Measurements from ENCODE around the gene ARL6IP4. TPM values are rescaled to one million over a fixed set of nuclear protein-coding genes. Genes with fewer than 3 reads are reported as not detected.

ARL6IP4 gene
- total RNA-seq, 2 donors from 2014 or later = 146 to 212 TPM

DNA sequence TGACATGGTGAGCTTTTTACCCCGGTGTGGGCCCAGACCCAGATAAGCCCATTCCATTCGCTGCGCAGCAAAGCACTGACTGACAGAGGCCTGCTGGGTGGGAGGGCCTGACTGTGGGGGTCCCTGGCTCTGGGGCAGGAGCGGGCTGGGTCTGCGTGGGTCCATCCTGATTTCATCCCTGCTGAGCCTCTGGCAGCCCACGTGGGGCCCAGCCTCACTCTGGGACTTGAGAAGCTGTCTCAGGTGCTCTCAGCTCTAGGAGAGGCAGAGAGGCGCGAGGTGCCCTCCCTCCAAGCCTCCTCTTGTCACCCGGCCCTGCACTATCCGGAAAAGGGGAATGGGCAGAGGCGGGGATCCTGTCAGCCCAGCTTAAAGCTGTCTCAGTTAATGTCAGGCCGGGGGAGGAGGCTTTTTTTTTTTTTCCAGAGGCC lies 15.1 kb upstream of the ARL6IP4 start:
- Mint-ChIP-seq H3K27ac (no peak overlapping the region), H3K27me3 (no peaks in the 10 kb centered on the region), H3K9me3 (no peaks in the 10 kb centered on the region), H3K4me1 (ENCODE audit: low read depth in 2 of 2) (peaks cover 6% of the 10 kb centered on the region in 2 donors), H3K36me3 (no peaks in the 10 kb centered on the region), H3K4me3 (peak overlapping the region; percentile 58)
- no peak for DNase-seq (ENCODE audit: low spot score)
- ATAC-seq = no peak

DNA sequence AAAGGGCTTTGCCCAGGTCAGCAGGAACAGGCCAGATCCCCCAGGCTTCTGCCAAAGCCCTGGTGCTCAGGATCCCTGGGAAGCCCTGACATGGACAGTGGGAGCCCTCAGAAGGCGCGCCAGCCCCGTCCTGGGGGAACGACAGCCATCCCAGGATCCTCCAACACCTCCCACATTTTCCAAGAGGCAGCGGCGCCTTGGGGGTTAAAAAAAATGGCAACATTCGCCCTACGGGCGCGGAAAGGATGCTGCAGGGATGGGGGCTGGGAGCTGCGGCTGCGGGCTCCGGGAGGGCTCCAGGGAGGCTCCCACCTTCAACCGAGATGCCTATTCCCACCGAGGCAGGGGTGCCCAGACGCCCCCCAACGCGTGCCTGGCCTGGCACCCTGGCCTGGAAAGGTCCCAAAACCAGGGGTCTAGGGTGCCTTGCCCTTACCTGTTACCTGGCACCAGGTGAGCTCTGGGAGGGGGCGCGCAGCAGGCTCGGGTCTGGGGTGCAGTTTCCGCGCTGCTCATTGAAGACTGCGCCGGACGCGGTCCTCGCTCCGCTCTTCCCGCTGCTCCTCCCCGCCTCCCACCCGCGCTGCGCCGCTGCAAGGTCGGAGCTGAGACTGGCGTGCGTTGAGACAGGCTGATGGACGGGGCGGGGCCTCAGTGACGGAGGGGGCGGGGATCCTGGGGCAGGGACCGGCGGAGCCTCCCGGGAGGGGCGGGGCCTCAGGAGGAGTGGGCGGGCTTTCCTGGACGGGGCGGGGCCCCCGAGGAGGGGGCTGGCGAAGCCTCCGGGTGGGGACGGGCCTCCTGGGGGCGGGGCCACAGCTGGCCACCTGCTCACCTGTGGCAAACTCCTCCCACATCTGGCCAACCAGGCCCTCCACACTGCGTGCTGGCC lies 14.4 kb upstream of the ARL6IP4 start, which contains the start of gene ABCB9:
TSS of gene ABCB9 (minus strand) at position 613 of the 892 bp plus-strand sequence. CDS start 6,228 bp downstream, outside the sequence.
- DNase-seq (ENCODE audit: low spot score) (peak; percentile 91), ATAC-seq (peak; percentile 97 to 99)
- Mint-ChIP-seq H3K27me3 (no peaks in the 10 kb centered on the region), H3K4me1 (ENCODE audit: low read depth in 2 of 2) (peaks cover 6% of the 10 kb centered on the region in 2 donors), H3K4me3 (peak within 1 kb of the TSS; percentile 22), H3K9me3 (no peaks in the 10 kb centered on the region), H3K36me3 (no peaks in the 10 kb centered on the region), H3K27ac (peak within 1 kb of the TSS in 1 of 2 donors; percentile 75)

DNA sequence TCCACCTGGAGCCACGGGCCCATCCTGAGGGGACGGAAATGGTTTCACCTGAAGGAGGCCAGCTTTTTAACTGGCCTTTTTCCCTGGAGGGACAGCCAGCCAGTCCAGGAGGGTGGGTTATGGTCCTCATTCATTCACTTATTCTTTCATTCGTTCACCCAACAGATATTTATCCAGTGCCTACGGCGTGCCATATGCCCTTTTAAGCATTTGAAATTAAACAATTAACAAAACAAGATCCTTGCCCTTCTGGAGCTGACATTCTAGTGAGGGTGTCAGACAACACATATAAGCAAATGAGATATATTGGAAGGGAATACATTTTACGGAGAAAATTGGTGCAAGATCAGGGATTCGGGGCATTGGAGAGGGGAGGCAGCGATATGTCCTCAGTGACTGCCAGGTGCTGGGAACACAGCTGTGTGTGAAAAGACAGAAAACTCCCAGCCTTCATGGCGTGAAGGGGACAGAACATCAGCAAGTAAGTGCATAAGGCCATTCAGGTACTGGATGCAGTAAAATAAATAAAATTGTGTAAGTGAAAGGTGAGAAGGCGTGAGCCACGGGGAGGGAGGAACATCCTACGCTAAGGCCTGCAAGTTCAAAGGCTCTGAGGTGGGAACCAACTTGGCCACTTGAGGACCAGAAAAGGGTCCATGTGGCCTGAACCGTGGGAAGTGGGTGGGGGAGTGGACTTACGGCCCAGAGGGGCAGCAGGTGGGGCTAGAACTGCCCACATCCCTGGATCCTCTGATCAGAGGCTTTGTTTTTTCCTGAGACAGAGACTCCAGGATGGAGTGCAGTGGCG lies 13.5 kb upstream of the ARL6IP4 start:
- Mint-ChIP-seq H3K27me3 (no peaks in the 10 kb centered on the region), H3K27ac (peak overlapping the region in 1 of 2 donors; percentile 75), H3K4me3 (no peak overlapping the region)

DNA sequence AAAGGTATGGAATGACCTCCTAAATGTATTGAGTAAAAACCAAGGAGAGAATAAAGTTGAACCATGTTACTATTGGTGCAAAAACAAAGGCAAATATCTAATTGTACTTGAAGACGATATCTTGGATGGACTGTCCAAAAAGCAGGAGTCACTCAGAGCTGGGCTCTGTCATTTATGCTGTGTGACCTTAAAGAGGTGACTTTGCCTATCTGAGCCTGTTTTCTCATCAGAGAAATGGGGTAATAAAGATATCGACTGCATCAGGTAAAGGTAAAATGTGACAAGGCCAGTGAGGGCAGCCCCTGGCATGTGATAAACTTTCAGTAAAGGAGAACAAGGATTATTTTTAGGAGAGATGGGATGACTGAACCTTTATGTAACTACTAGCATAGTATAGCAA lies 12.4 kb upstream of the ARL6IP4 start:
- Mint-ChIP-seq H3K27ac (no peak overlapping the region), H3K27me3 (no peaks in the 10 kb centered on the region), H3K9me3 (no peaks in the 10 kb centered on the region), H3K36me3 (no peaks in the 10 kb centered on the region), H3K4me1 (ENCODE audit: low read depth in 2 of 2) (peaks cover 6% of the 10 kb centered on the region in 2 donors), H3K4me3 (no peak overlapping the region)
- ATAC-seq (no peak), DNase-seq (ENCODE audit: low spot score) (no peak)

More for the DNA sequence above, 13.5 kb upstream of the ARL6IP4 start:
- peaks cover 6% of the 10 kb centered on the region in 2 donors for H3K4me1 Mint-ChIP-seq (ENCODE audit: low read depth in 2 of 2)
- no peaks in the 10 kb centered on the region for H3K36me3 Mint-ChIP-seq
- DNase-seq (ENCODE audit: low spot score) (no peak), ATAC-seq (no peak)
- H3K9me3 Mint-ChIP-seq = no peaks in the 10 kb centered on the region

DNA sequence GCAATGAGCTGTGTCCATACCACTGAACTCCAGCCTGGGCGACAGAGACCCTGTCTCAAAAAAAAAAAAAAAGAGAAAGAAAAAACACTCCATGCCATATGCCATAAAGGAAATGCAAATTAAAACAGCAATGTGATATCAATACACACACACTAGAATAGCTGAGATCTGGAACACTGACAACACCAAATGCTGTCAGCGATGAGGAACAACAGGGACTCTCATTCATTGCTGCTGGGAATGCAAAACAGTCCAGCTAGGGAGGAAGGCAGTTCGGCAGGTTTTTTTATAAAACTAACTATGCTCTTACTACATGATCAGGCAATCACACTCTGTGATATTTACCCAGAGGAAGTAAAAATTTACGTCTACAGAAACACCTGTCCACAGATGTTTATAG lies 10.8 kb upstream of the ARL6IP4 start:
- no peak overlapping the region for H3K27ac Mint-ChIP-seq
- no peak for DNase-seq (ENCODE audit: low spot score)
- H3K4me1 Mint-ChIP-seq (ENCODE audit: low read depth in 2 of 2) = peaks cover 7 to 11% of the 10 kb centered on the region in 2 donors
- no peak for ATAC-seq
- H3K4me3 Mint-ChIP-seq = no peak overlapping the region
- no peaks in the 10 kb centered on the region for H3K9me3 Mint-ChIP-seq
- H3K27me3 Mint-ChIP-seq = no peaks in the 10 kb centered on the region
- no peaks in the 10 kb centered on the region for H3K36me3 Mint-ChIP-seq

DNA sequence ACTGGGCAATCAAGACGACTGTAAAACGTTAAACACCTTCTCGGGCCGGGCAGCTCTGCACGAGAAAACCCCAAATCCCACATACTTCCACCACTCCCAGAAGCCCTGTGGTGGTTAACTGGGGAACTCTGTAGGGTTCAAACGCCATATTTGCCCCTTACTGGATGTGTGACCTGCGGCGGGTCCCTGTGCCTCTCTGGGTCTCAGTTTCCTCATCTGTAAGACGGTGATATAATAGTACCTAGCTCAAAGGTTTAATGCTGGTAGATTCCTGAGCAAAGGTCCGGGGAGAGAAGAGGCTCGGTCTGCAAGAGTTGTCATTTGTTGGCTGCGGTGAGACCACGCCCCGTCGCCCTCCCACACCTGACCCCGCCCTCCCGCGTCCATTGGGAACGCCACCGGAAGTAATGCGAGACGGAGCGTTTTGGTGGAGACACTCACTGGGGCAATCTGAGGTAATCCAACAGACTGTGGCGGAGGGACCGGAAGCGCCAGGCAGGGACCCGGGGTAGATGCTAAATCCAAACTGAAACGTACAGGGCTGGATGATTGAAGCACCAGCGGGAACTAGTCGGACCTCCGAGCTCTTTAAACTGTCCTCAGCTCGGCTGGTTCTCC lies 6.1 kb upstream of the ARL6IP4 start:
- peaks cover 11 to 21% of the 10 kb centered on the region in 2 donors for H3K4me1 Mint-ChIP-seq (ENCODE audit: low read depth in 2 of 2)
- no peaks in the 10 kb centered on the region for H3K9me3 Mint-ChIP-seq
- ATAC-seq (peak; percentile 94 to 95), DNase-seq (ENCODE audit: low spot score) (peak; percentile 98)
- H3K36me3 Mint-ChIP-seq = no peaks in the 10 kb centered on the region
- H3K4me3 Mint-ChIP-seq = peak overlapping the region; percentile 89
- H3K27me3 Mint-ChIP-seq = no peaks in the 10 kb centered on the region
- H3K27ac Mint-ChIP-seq = peak overlapping the region; percentile 98

DNA sequence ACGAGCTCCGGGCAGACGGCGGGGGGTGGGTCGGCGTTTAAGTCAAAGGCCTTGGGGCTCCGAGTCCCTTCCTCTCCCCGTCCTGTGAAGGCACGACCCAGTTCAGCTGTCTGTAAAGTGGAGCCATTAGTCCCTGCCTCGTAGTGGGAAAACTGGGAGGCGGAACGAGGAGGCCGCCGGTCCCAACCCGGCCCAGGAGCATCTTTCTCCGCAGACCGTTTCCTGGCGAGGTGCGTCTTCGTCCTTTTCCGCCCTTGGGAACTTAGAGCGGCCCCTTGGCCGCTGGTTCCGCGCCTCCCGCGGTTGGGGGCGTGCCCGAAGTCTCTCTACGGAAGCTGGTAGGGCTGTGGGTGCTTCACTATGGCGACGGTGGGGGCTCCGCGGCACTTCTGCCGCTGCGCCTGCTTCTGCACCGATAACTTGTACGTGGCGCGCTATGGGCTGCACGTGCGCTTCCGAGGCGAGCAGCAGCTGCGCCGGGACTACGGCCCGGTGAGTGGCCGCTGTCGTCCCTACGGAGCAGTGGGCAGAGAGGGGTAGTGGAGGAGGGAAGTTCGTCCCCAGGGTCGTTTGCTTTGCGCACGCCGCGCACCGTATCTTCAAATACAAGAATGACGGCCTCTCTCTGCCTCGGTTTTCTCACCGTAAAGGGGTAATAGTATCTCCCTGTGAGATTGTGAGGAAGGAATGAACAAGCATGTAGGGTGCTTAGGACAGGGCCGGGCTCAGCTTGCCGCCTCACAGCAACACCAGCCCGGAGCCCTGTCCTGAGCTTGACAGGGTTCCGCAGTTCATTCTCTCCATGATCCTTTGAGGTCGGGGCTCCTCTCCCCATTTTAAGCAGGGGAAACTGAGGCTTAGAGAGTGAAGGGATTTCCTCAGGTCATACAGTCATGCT lies 5.3 kb upstream of the ARL6IP4 start, which contains the start of gene OGFOD2:
TSS of gene OGFOD2 (plus strand) at position 353 of the 898 bp plus-strand sequence. CDS start at position 361, 8 bp downstream.
- ATAC-seq (peak; percentile 92 to 93), DNase-seq (ENCODE audit: low spot score) (peak; percentile 97)
- H3K27ac Mint-ChIP-seq = peak within 1 kb of the TSS; percentile 98
- peaks cover 11 to 24% of the 10 kb centered on the region in 2 donors for H3K4me1 Mint-ChIP-seq (ENCODE audit: low read depth in 2 of 2)
- H3K27me3 Mint-ChIP-seq = no peaks in the 10 kb centered on the region
- no peaks in the 10 kb centered on the region for H3K36me3 Mint-ChIP-seq
- H3K9me3 Mint-ChIP-seq = no peaks in the 10 kb centered on the region
- peak within 1 kb of the TSS; percentile 89 for H3K4me3 Mint-ChIP-seq

DNA sequence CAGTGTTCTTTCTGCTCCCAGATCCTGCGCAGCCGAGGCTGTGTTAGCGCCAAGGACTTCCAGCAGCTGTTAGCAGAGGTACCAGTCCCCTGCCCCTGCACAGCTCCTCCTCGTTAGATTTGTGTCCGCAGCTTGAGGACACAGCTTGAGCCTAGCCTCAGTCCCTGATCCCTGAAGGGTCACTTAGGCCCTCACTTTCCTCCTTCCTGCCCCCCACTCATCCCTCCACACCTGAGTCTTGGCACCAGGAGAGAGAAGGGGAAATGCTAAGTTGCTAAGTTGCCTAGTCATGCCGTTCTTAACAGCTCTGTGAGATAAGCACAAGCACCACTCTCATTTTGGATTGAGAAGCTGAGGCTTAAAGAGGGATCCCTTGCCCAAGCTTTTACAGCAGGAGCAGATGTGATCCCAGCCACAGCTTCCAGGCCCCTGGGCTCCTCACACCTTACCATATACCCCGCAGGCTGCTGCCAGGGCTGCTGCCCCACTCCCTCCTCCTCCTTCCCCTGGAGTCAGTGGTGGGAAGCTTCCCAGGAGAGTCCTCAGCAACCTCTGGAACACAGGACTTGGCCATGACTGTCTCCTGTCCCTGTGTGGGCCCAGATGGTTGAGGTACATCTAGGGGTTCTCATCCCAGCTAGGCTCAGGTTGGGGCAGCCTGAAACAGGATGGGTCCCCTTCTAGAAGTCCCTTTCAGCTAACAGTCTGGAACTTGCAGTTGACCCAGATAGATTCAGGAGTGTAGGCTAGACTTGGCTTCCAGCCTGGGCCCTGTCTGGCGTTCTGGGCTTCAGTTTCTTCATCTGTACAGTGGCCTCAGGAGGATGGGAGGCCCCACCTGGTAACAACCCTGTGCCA lies 4.5 kb upstream of the ARL6IP4 start:
- DNase-seq (ENCODE audit: low spot score) = no peak
- ATAC-seq = no peak
- no peaks in the 10 kb centered on the region for H3K9me3 Mint-ChIP-seq
- H3K27me3 Mint-ChIP-seq = no peaks in the 10 kb centered on the region
- peaks cover 11 to 25% of the 10 kb centered on the region in 2 donors for H3K4me1 Mint-ChIP-seq (ENCODE audit: low read depth in 2 of 2)
- H3K27ac Mint-ChIP-seq = peak overlapping the region; percentile 98
- H3K4me3 Mint-ChIP-seq = peak overlapping the region; percentile 89
- H3K36me3 Mint-ChIP-seq = no peaks in the 10 kb centered on the region

DNA sequence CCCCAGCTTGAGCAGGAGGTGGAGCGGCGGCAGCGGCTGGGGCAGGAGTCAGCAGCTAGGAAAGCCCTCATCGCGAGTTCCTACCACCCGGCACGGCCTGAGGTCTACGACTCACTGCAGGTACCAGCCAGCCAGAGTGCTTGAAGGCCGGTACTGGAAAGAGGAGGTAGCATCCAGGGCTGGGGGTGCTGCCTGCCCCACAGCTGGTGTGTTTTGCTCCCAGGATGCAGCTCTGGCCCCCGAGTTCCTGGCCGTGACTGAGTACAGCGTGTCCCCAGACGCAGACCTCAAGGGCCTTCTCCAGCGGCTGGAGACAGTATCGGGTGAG lies 3.9 kb upstream of the ARL6IP4 start:
- Mint-ChIP-seq H3K27me3 (no peaks in the 10 kb centered on the region), H3K4me1 (ENCODE audit: low read depth in 2 of 2) (peaks cover 14 to 27% of the 10 kb centered on the region in 2 donors), H3K9me3 (no peaks in the 10 kb centered on the region), H3K36me3 (no peaks in the 10 kb centered on the region), H3K4me3 (peak overlapping the region; percentile 89), H3K27ac (peak overlapping the region in 1 of 2 donors; percentile 31)
- ATAC-seq = no peak
- DNase-seq (ENCODE audit: low spot score) = no peak

DNA sequence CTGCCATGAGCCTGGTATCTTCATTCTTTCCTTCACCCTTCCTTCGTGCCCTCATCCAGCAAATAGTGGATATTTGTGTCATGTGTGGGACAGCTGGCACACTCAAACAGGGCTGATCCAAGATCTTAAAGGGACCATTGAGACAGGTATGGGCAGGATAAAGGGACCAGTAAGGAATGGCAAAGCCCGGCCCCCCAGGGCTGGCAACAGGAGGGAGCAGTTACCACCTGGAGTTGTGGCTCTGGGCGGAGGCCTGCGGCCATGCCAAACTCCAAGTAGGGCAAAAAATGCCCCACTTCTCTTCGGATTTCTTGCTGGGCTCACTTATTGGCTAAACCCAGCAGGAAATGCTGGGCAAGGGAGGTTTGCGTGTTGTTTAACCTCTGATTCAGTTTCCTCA lies 3.3 kb upstream of the ARL6IP4 start:
- Mint-ChIP-seq H3K36me3 (no peaks in the 10 kb centered on the region), H3K27me3 (no peaks in the 10 kb centered on the region), H3K4me1 (ENCODE audit: low read depth in 2 of 2) (peaks cover 17 to 31% of the 10 kb centered on the region in 2 donors), H3K4me3 (peak overlapping the region; percentile 32), H3K9me3 (no peaks in the 10 kb centered on the region), H3K27ac (peak overlapping the region in 1 of 2 donors; percentile 31)
- DNase-seq (ENCODE audit: low spot score) (no peak), ATAC-seq (no peak)

DNA sequence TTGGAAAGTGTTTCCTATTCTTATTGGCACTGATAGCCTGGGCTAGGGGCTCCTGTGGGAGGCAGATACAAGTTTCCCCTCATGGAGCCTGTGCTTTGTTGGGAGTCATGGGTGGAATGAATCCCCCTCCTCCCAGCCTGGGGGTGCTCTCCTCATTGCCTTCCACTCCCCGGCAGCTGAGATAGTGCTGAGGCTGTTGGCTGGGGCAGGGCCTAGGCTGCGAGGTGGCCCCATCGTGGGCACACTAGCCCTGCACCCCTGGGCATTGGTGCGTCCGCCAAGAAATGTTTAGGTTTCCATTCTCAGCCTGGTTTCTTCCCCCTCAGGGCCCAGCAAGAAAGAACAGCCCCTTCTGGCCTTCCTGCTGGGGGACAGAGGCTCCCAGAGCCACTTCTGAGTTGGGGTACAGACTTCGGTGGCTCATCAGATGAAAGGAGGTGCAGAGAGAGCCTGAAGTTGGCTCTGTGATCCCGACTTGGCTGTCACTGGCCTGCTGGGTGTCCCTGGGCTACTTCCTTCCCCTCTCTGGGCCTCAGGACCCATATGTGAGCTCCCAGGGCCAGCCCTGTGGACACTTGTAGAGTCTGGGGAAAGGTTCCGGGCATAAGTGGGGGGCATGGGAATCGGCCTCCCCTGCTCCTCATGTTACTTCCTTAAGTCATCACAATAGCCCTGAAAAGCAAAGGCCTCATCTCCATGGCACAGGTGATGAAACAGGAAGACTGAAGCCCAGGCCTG lies 2.7 kb upstream of the ARL6IP4 start:
- peaks cover 18 to 32% of the 10 kb centered on the region in 2 donors for H3K4me1 Mint-ChIP-seq (ENCODE audit: low read depth in 2 of 2)
- peak overlapping the region; percentile 31 to 70 for H3K27ac Mint-ChIP-seq
- H3K27me3 Mint-ChIP-seq = no peaks in the 10 kb centered on the region
- no peaks in the 10 kb centered on the region for H3K36me3 Mint-ChIP-seq
- no peaks in the 10 kb centered on the region for H3K9me3 Mint-ChIP-seq
- H3K4me3 Mint-ChIP-seq = no peak overlapping the region
- DNase-seq (ENCODE audit: low spot score) = no peak
- no peak for ATAC-seq

Data from natural killer cell treated with Interleukin-12 subunit alpha and Interleukin-12 subunit beta and Interleukin-15 and Interleukin-18, amount 100 ng/mL, for 72 hours (primary cell).